GM12878 (cell line): Measurements from ENCODE around the gene MAPK1IP1L. TPM values are rescaled to one million over a fixed set of nuclear protein-coding genes. Genes with fewer than 3 reads are reported as not detected.

Experiments used
- CEBPZ ChIP-seq: fragments of 150-350 bp; IDR thresholded peaks from 2 replicates; pipeline ENCODE4 v1.6.1; 2016; ENCODE audit warnings: low read depth, low read length
- EED ChIP-seq: sonication (generic); IDR thresholded peaks from 2 replicates; pipeline ENCODE4 v1.6.1; 2016; ENCODE audit warnings: antibody characterized with exemption, low read depth
- ELK1 ChIP-seq: IDR thresholded peaks from 2 replicates; pipeline ENCODE4 v1.6.1; 2012; ENCODE audit warnings: low read depth, low read length, improper control_type of control experiment
- ETV6 ChIP-seq, 2 experiments: fragments of 450-650 bp in 1 of 2; IDR thresholded peaks in 1 of 2; conservative IDR thresholded peaks in 1 of 2; 2 replicates each; pipeline ENCODE4 v1.6.1; 2014; ENCODE audit warnings: antibody characterized with exemption in 1 of 2, borderline replicate concordance in 1 of 2, low read depth in 1 of 2, mild to moderate bottlenecking in 1 of 2, moderate library complexity in 1 of 2
- HDAC6 ChIP-seq: fragments of 200-600 bp; sonication (generic); IDR thresholded peaks from one replicate; pipeline ENCODE4 v1.8.0; 2017; ENCODE audit warnings: antibody characterized with exemption; ENCODE audit not compliant: unreplicated experiment
- IRF3 ChIP-seq: fragments of 450-650 bp; IDR thresholded peaks from 2 replicates; pipeline ENCODE4 v1.6.1; 2014; ENCODE audit warnings: mild to moderate bottlenecking
- MLLT1 ChIP-seq: fragments of 450-650 bp; IDR thresholded peaks from 2 replicates; pipeline ENCODE4 v1.6.1; 2016; ENCODE audit warnings: mild to moderate bottlenecking
- NFIC ChIP-seq: IDR thresholded peaks from 2 replicates; pipeline ENCODE4 v1.6.1; 2012; ENCODE audit warnings: low read depth, mild to moderate bottlenecking, inconsistent platforms, low read length, moderate library complexity
- NFYB ChIP-seq: IDR thresholded peaks from 2 replicates; pipeline ENCODE4 v1.6.1; 2011; ENCODE audit warnings: low read depth, mild to moderate bottlenecking, low read length, improper control_type of control experiment, moderate library complexity; ENCODE audit not compliant: insufficient read depth
- NKRF ChIP-seq: fragments of 450-650 bp; conservative IDR thresholded peaks from 2 replicates; pipeline ENCODE4 v1.6.1; 2017; ENCODE audit warnings: mild to moderate bottlenecking, moderate library complexity
- NR2C1 ChIP-seq: fragments of 450-650 bp; IDR thresholded peaks from 2 replicates; pipeline ENCODE4 v1.6.1; 2017; ENCODE audit warnings: antibody characterized with exemption, mild to moderate bottlenecking, moderate library complexity
- POLR2A ChIP-seq: IDR thresholded peaks from 2 replicates; pipeline ENCODE4 v1.6.1; 2011; ENCODE audit warnings: low read depth, mild to moderate bottlenecking, low read length
- RFX5 ChIP-seq: IDR thresholded peaks from 2 replicates; pipeline ENCODE4 v1.6.1; 2011; ENCODE audit warnings: low read depth, low read length, improper control_type of control experiment
- SKIL ChIP-seq: fragments of 450-650 bp; IDR thresholded peaks from 2 replicates; pipeline ENCODE4 v1.6.1; 2017; ENCODE audit warnings: mild to moderate bottlenecking, low read depth, inconsistent platforms; ENCODE audit not compliant: poor library complexity, severe bottlenecking
- SP1 ChIP-seq: IDR thresholded peaks from one replicate; pipeline ENCODE4 v1.6.1; 2011; ENCODE audit warnings: low read depth, low read length
- TAF1 ChIP-seq: IDR thresholded peaks from 2 replicates; pipeline ENCODE4 v1.6.1; 2011; ENCODE audit warnings: mild to moderate bottlenecking, low read depth, low read length, borderline replicate concordance
- TARDBP ChIP-seq: IDR thresholded peaks from 2 replicates; pipeline ENCODE4 v1.6.1; 2016; ENCODE audit warnings: borderline replicate concordance
- WRNIP1 ChIP-seq: IDR thresholded peaks from 2 replicates; pipeline ENCODE4 v1.6.1; 2011; ENCODE audit warnings: low read depth, low read length, improper control_type of control experiment, borderline replicate concordance
- polyA plus RNA-seq, 11 experiments: library from polyadenylated mRNA; depleted of rRNA in 4 of 11; unstranded in 6 of 11; stranded (reverse) in 5 of 11; fragments of >200 nt; fragmentation: Nextera tagmentation in 4 of 11; fragmentation: Illumina TruSeq in 1 of 11; extraction: Ambion mirVana in 4 of 11; extraction: Trizol in 1 of 11; gene quantifications; 1 replicate in 1 of 11; 2 replicates in 10 of 11; pipeline versions ENCODE4 v1.2.1 to v1.2.3, GENCODE V29; 2011 to 2016; ENCODE audit warnings: inconsistent platforms in 2 of 11, missing spikeins in 2 of 11, low read depth in 1 of 11
- total RNA-seq, 4 experiments: library from RNA; depleted of rRNA in 3 of 4; stranded (reverse); fragments of >200 nt in 3 of 4; fragmentation: Illumina TruSeq in 1 of 4; extraction: Trizol in 1 of 4; gene quantifications; 2 replicates each; pipeline versions ENCODE4 v1.2.1 to v1.2.3, GENCODE V29; 2013 to 2021

MAPK1IP1L gene
- total and polyA plus RNA-seq, 10 of the 15 experiments (the other 5 are each of a cell fraction or from before 2014, with no cell fraction given), result 44.6 to 117 (median 73.0) TPM

GRCh38 chr14:55103005-55103640 lies 51.7 kb downstream of the MAPK1IP1L start (continued):
- TF ChIP-seq WRNIP1, result no peak
- peak; percentile 28; the same call in 1 of the 2 replicates for TF ChIP-seq NFIC
- TF ChIP-seq TAF1, result peak; percentile 47; the same call in 1 of the 2 replicates
- TF ChIP-seq EED, result peak; percentile 86
- 0 out of 2 replicates have a peak, but pooled peaks have one; percentile 33 for TF ChIP-seq RFX5
- TF ChIP-seq SKIL, result peak; percentile 72
- peak; percentile 64 for TF ChIP-seq POLR2A
- no peak for TF ChIP-seq IRF3
- peak; percentile 21 for TF ChIP-seq SP1
- TF ChIP-seq MLLT1, result 0 out of 2 replicates have a peak, but pooled peaks have one; percentile 33
- no peak for TF ChIP-seq TARDBP
- TF ChIP-seq NKRF, result 0 out of 2 replicates have a peak, but pooled peaks have one; percentile 33
- TF ChIP-seq ELK1, result no peak
- peak; percentile 72 for TF ChIP-seq NR2C1
- TF ChIP-seq ETV6 (conservative IDR thresholded peaks at IDR 0.05 in 1 of 2, IDR thresholded peaks at IDR 0.05 in 1 of 2; ENCODE audit: borderline replicate concordance in 1 of 2, low read depth in 1 of 2), result 0 out of 4 replicates have a peak, but pooled peaks of 1 of the 2 experiments have one; percentile 18
- no peak for TF ChIP-seq HDAC6
- no peak for TF ChIP-seq CEBPZ
- 0 out of 2 replicates have a peak, but pooled peaks have one; percentile 6 for TF ChIP-seq NFYB
